PFSK-1 (cell line): ENCODE data around the gene BLCAP.

Experiments
- FOXP2 ChIP-seq: optimal IDR thresholded peaks from 2 replicates; pipeline ENCODE3; 2011; ENCODE audit warnings: borderline replicate concordance, control low read depth, inconsistent platforms; ENCODE audit not compliant: insufficient read depth; ENCODE audit errors: extremely low read length, extremely low read depth
- POLR2AphosphoS5 ChIP-seq: IDR thresholded peaks from 2 replicates; pipeline ENCODE4 v1.6.1; 2012; ENCODE audit warnings: low read depth, mild to moderate bottlenecking, control low read depth, low read length, moderate library complexity
- REST ChIP-seq, 2 experiments: IDR thresholded peaks; 2 replicates each; pipeline versions ENCODE4 v1.6.1 to v1.8.0; 2011 to 2012; ENCODE audit warnings: low read depth in 2 of 2, low read length in 2 of 2, control low read depth in 1 of 2, inconsistent platforms in 1 of 2, mild to moderate bottlenecking in 1 of 2, moderate library complexity in 1 of 2; ENCODE audit not compliant: insufficient read depth in 1 of 2
- SIN3A ChIP-seq: IDR thresholded peaks from 2 replicates; pipeline ENCODE4 v1.6.1; 2012; ENCODE audit warnings: mild to moderate bottlenecking, low read length, moderate library complexity, borderline replicate concordance; ENCODE audit not compliant: insufficient read depth
- TAF1 ChIP-seq: IDR thresholded peaks from 2 replicates; pipeline ENCODE4 v1.6.1; 2012; ENCODE audit warnings: low read length, control low read depth, borderline replicate concordance; ENCODE audit not compliant: insufficient read depth

- TF ChIP-seq POLR2AphosphoS5 (no peak), SIN3A (no peak), TAF1 (no peak), FOXP2 (no peak), REST (IDR thresholded peaks at IDR 0.05; ENCODE audit: insufficient read depth in 1 of 2, low read depth in 2 of 2, low read length in 2 of 2) (no peak)
These were observed 9.6 kb downstream of the BLCAP start for GRCh38 chr20:37518059-37518458.
